Endothelial cell (in vitro differentiated cells): ENCODE data around the gene SIRT2. TPM values are rescaled to one million over a fixed set of nuclear protein-coding genes. Genes with fewer than 3 reads are reported as not detected.

Experiments
- DNase-seq: peaks from one replicate; pipeline ENCODE4 v3.0.0; 2021; ENCODE audit warnings: low spot score
- H3K27ac Mint-ChIP-seq: one replicate; pipeline ENCODE4 v1.8.0; 2021; ENCODE audit warnings: mixed read lengths, inconsistent platforms; ENCODE audit not compliant: unreplicated experiment
- H3K27me3 Mint-ChIP-seq: one replicate; pipeline ENCODE4 v1.8.0; 2021; ENCODE audit warnings: mild to moderate bottlenecking, moderate library complexity, mixed read lengths, inconsistent platforms; ENCODE audit not compliant: unreplicated experiment
- H3K36me3 Mint-ChIP-seq: one replicate; pipeline ENCODE4 v1.8.0; 2021; ENCODE audit warnings: mild to moderate bottlenecking, low read depth, mixed read lengths, inconsistent platforms; ENCODE audit not compliant: unreplicated experiment
- H3K4me1 Mint-ChIP-seq: one replicate; pipeline ENCODE4 v1.8.0; 2021; ENCODE audit warnings: mild to moderate bottlenecking, mixed read lengths, inconsistent platforms; ENCODE audit not compliant: unreplicated experiment
- H3K4me3 Mint-ChIP-seq: one replicate; pipeline ENCODE4 v1.8.0; 2021; ENCODE audit warnings: mild to moderate bottlenecking, mixed read lengths, inconsistent platforms; ENCODE audit not compliant: unreplicated experiment
- H3K9me3 Mint-ChIP-seq: one replicate; pipeline ENCODE4 v1.8.0; 2021; ENCODE audit warnings: mixed read lengths, inconsistent platforms; ENCODE audit not compliant: unreplicated experiment
- CTCF ChIP-seq: fragments of 200-600 bp; sonication (generic); IDR thresholded peaks from one replicate; pipeline ENCODE4 v1.5.0; 2021; ENCODE audit warnings: antibody characterized with exemption; ENCODE audit not compliant: unreplicated experiment
- long read RNA-seq: library from polyadenylated mRNA; unstranded; transcript quantifications from one replicate; pipeline ENCODE4 v2.0.0, GENCODE V29; 2020; ENCODE audit not compliant: unreplicated experiment
- total RNA-seq: library from RNA; stranded (reverse); fragmentation: NEBNext Ultra II Directional; extraction: Animal tissue kit (Norgen Biotek cat#: 25700); gene quantifications from one replicate; pipeline ENCODE4 v1.2.1, GENCODE V29; 2021; ENCODE audit not compliant: unreplicated experiment

The SIRT2 gene
- 45.9 TPM for total RNA-seq
- long read RNA-seq, transcript SIRT2-204 (15 exons, 2,062 nt), result major isoform, 28 of 50 reads
- long read RNA-seq, transcript SIRT2-201 (16 exons, 2,070 nt), result minor isoform, 8 of 50 reads
- long read RNA-seq, partial matches to known transcripts, result 1 of 50 reads
- long read RNA-seq, other reads (novel, unspliced or antisense), result 12 of 50 reads

- Mint-ChIP-seq H3K27me3 (peaks cover 10% of the 10 kb centered on the region), H3K9me3 (no peaks in the 10 kb centered on the region), H3K36me3 (peaks cover 6% of the 10 kb centered on the region), H3K27ac (peak within 1 kb of the TSS; percentile 97), H3K4me1 (peaks cover 17% of the 10 kb centered on the region), H3K4me3 (peak within 1 kb of the TSS; percentile 89)
- no peak for TF ChIP-seq CTCF
- peak; percentile 95 for DNase-seq
Observed at GRCh38 chr19:38899447-38900201, at the start of gene SIRT2, which contains the start of gene NFKBIB. SIRT2 (minus strand) TSS chr19:38899618; CDS start chr19:38899521, 97 bp downstream. NFKBIB (plus strand) TSS chr19:38899969; CDS start chr19:38900033, 64 bp downstream.

- Mint-ChIP-seq H3K27ac (no peak overlapping the region), H3K36me3 (peaks cover 5% of the 10 kb centered on the region), H3K4me3 (no peak overlapping the region), H3K9me3 (no peaks in the 10 kb centered on the region), H3K4me1 (peaks cover 9% of the 10 kb centered on the region), H3K27me3 (peaks cover 17% of the 10 kb centered on the region)
- TF ChIP-seq CTCF, result no peak
- DNase-seq, result no peak
Observed at GRCh38 chr19:38946229-38947010, 47.0 kb upstream of the SIRT2 start.

GRCh38 chr19:38945562-38946228 lies 46.3 kb upstream of the SIRT2 start:
- Mint-ChIP-seq H3K36me3 (peaks cover 5% of the 10 kb centered on the region), H3K4me3 (no peak overlapping the region), H3K27ac (no peak overlapping the region), H3K4me1 (peaks cover 15% of the 10 kb centered on the region), H3K27me3 (peaks cover 20% of the 10 kb centered on the region), H3K9me3 (no peaks in the 10 kb centered on the region)
- no peak for TF ChIP-seq CTCF
- DNase-seq, result no peak

- H3K4me3 Mint-ChIP-seq, result no peak overlapping the region
- no peak for DNase-seq
- H3K4me1 Mint-ChIP-seq, result peaks cover 19% of the 10 kb centered on the region
- TF ChIP-seq CTCF, result no peak
- peaks cover 16% of the 10 kb centered on the region for H3K27me3 Mint-ChIP-seq
- no peaks in the 10 kb centered on the region for H3K9me3 Mint-ChIP-seq
- H3K36me3 Mint-ChIP-seq, result peaks cover 5% of the 10 kb centered on the region
- H3K27ac Mint-ChIP-seq, result no peak overlapping the region
Observed at GRCh38 chr19:38944981-38945506, 45.6 kb upstream of the SIRT2 start.
